Adrenal gland (tissue), 5 donors: Measurements from ENCODE around the gene USP6NL.

Experiments used
- CTCF ChIP-seq, 6 experiments: fragments of 450-650 bp in 4 of 6; fragments of 200-600 bp in 2 of 6; sonication (generic) in 1 of 6; IDR thresholded peaks; 1 replicate in 5 of 6; 2 replicates in 1 of 6; pipeline versions ENCODE4 v1.5.1 to v1.8.0; 2016 to 2021; ENCODE audit warnings: antibody characterized with exemption in 6 of 6, mild to moderate bottlenecking in 2 of 6, moderate library complexity in 1 of 6
- POLR2A ChIP-seq, 2 donors: fragments of 450-650 bp; IDR thresholded peaks; one replicate each; pipeline ENCODE4 v1.6.1; 2017; ENCODE audit warnings: antibody characterized with exemption in 2 of 2, mild to moderate bottlenecking in 2 of 2, moderate library complexity in 1 of 2
- donor health status: DM: no; HTN: no; CAD: no.

- no peak for TF ChIP-seq POLR2A (IDR thresholded peaks at IDR 0.05)
- no peak for TF ChIP-seq CTCF (IDR thresholded peaks at IDR 0.05)
Measured at GRCh38 chr10:11612021-11613001, 861 bp upstream of the USP6NL start.
